GM03348 (cell line): ENCODE results near the gene RNASE2.
A peak's percentile ranks its signal among the peaks of the same experiment; 100 is the strongest.
"Not testable (repeated sequence)": the region's sequence is repeated elsewhere in the genome, so short reads cannot be mapped to it uniquely, and the experiment has no call there.

ENCODE experiments used
- DNase-seq: peaks from one replicate; pipeline ENCODE4 v3.0.0; 2012; ENCODE audit warnings: low spot score

Gene RNASE2

DNA sequence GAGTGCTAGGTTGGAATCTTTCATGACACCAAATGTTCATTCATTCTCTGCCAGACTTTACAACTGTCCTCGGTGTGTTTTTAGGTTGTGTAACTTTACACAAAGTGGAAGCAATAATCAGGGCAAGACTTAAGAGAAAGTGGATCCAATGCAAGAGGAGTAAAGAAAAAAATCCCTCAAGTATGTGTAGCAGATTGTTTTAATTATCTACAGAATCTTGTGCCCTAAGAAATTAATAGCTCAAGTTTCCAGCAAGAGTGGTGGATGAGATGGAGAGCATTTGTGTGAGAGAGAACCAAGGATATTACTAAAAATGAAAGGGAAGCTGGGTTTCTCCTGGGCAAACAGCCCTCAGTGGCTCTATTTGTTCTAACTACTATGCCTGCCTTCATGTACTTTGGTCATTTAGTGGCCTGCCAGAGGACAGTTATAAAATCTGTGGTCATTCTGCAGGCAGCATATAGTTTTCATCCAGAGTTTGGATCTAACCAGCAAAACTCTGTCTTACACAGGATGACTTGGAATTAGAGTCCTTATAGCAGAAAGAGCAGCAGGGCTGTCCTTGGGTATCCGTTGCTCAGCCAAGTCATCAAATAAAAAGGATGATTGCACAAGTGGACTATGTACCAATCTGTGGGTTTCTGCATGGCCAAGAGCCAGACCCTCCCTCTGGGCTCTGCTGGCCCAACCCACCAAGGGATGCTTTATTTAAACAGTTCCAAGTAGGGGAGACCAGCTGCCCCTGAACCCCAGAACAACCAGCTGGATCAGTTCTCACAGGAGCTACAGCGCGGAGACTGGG is at the start of gene RNASE2:
RNASE2 (plus strand) TSS at position 752 of the 802 bp plus-strand sequence. CDS start 285 bp downstream, outside the sequence.
- DNase-seq: not testable (repeated sequence)

DNA sequence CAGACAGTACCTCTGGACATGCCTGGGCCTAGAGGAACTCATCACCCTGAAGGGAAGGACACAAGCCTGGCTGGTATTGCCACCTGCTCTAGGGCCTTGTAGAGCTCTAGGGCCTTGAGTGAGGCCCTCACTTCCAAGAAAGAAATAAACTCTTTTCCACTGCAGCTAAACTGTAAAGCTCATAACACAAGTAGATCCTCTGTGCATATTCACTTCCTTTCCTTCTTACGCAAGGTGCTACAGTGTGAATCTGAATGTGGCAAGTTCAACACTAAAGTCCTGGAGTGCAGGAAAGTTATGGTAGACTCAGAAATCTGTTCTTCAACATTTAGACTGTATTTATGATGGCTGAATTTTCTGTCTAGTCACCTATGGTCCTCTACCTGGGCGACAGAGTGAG is 49.6 kb upstream of the RNASE2 start:
- DNase-seq: no peak

DNA sequence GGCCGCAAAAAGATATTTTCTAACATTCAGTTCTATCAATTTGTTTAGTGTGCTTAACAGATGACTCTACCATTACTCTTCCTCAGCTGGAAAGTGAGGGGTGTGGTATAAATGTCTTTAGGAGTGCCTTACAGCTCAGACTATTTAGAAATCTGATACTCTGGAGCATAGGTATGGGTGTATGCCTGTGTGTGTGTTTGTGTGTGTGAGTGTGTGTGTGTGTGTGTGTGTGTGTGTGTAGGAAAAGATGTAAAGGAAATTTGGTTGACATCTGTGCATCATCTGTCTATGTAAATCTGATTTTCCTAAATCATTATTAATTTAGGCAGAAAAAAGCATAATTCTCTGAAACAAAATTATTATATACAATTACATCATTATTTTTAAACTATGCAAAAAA is 48.1 kb upstream of the RNASE2 start:
- no peak for DNase-seq

DNA sequence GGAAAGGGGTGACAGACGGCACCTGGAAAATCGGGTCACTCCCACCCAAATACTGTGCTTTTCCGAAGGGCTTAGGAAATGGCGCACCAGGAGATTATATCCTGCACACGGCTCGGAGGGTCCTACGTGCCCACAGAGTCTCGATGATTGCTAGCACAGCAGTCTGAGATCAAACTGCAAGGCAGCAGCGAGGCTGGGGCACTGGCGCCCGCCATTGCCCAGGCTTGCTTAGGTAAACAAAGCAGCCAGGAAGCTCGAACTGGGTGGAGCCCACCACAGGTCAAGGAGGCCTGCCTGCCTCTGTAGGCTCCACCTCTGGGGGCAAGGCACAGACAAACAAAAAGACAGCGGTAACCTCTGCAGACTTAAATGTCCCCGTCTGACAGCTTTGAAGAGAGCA is 44.5 kb upstream of the RNASE2 start:
- not testable (repeated sequence) for DNase-seq

DNA sequence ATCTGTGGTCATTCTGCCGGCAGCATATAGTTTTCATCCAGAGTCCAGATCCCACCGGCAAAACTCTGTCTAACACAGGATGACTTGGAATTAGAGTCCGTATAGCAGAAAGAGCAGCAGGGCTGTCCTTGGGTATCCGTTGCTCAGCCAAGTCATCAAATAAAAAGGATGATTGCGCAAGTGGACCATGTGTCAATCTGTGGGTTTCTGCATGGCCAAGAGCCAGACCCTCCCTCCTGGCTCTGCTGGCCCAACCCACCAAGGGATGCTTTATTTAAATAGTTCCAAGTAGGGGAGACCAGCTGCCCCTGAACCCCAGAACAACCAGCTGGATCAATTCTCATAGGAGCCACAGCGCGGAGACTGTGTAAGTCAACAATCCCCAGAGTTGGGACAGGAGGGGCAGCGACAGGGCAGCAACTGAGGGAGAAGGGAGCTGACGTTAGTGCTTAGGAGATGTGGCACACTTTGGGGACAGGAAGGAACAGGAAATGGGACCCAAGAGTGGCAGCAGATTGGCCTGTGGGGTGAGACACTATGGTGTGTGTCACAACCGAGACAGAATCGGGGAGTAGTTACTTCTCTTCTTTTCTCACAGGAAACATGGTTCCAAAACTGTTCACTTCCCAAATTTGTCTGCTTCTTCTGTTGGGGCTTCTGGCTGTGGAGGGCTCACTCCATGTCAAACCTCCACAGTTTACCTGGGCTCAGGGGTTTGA is 36.1 kb upstream of the RNASE2 start:
- DNase-seq: not testable (repeated sequence)

DNA sequence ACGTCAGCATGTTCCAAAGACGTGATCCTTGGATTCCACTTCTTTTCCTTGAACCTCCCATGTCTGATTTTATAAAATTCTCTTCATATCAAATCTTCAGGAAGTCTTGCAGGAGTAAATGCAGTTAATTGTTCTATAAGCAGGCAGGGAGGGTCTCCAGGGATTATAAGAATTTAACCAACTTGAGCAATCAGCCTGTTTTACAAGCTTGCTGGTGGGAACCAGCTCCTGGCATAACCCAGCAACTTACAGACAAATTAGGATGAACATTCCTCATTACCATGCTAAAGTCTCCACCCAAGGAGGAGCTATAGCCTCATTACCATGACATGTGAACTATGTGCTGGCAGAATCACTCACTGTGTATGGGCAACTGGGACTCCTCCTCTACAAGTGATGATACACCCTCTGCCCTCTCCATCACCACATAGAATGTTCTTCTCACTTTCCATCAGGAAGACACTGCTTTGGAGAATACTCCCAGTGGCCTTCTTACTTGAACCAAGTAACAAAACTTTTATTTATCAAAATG is 31.5 kb upstream of the RNASE2 start:
- not testable (repeated sequence) for DNase-seq

DNA sequence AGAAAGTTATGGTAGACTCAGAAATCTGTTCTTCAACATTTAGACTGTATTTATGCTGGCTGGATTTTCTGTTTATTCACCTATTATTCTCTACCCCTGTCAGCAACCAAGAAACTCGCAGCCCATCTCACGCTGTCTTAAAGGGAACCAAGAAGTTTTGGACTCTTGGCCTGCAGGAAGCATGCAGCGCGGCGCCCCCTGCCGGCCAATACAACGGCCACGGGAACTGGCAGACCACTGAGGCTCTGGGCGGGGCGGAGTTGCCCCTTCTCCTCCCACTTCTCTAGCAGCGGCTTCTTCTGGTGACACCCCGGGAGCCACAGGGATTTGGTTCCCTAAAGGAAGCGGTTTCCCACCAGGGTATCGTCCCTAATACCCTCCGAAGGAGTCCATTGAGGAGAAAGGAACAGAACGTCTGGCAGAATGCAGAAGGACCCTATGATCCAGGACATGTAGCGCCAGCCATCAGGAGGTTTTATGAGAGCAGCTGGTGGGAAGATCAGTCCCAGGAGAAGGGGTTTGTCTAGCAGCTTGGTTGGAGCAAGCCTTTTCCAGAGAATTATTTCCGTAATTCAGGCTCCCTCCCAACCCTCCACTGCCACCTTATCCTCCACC is 21.0 kb upstream of the RNASE2 start:
- DNase-seq: peak; percentile 30

DNA sequence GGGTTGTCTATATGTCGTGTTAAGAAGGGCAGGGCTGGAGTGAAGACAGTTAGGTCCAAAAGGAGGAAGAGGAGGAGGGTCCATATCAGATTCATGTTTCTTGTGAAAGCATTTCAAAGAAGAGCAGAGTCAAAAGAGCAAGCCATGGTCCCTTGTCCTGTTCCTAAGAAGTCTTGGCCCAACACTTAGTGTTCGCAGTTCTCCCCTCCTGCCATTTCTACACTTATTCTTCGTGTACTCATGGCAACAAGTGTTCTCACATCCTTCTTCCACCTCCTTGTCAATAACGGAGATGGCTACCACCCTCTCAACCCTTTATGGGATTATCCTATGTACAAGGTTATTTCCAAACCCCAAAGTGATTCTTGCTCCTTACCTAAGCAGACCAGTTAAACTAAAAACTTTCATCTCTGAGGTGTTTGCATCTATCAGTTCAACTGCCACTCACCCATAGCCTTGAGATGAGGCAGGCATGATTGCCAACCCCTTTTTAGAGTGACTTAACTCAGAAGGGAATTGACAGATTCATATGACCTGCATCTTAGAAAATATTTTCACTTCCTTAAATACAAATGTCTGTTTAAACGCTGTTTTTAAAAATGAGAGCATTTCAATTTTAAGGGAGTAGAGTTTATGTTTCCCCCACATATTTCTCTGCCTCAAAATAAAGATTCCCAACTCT is 19.8 kb upstream of the RNASE2 start:
- no peak for DNase-seq

DNA sequence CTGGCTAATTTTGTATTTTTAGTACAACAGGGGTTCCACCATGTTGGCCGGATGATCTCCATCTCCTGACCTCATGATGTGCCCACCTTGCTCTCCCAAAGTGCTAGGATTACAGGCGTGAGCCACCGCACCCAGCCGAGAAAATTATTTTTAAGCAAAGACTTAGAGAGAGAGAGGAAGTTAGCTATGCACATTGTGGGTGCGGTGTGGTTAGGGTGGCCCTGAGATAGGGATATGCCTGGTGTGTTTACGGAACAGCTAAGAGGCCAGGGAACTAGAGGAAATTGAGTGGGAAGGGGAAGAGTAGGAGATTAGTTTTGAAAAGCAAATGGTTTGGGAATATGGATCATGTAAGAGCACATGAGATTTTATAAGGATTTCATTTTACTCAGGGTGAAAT is 10.1 kb upstream of the RNASE2 start:
- not testable (repeated sequence) for DNase-seq

DNA sequence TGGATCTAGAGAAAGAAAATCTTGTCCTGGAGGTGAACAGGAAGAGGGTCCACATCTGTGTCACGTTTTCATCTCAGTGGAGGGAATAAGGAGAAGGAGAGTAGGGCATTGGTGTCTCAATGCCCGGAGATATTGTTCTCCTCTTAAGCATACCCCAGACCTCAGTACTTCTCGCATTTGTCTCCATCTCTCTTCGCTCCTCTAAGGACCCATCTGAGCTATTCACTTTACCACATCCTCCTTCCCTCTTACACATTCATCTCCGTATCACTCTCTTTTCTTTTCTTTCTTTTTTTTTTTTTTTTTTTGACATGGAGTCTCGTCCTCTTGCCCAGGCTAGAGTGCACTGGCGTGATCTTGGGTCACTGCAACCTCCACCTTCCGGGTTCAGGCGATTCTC is 8.6 kb upstream of the RNASE2 start:
- not testable (repeated sequence) for DNase-seq

DNA sequence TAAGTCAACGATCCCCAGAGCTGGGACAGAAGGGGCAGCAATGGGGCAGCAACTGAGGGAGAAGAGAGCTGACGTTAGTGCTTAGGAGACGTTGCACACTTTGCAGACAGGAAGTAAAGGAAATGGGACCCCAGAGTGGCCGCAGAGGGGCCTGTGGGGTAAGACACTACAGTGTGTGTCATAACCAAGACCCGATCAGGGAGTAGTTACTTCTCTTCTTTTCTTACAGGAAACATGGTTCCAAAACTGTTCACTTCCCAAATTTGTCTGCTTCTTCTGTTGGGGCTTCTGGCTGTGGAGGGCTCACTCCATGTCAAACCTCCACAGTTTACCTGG is 219 bp downstream of the RNASE2 start:
- not testable (repeated sequence) for DNase-seq

DNA sequence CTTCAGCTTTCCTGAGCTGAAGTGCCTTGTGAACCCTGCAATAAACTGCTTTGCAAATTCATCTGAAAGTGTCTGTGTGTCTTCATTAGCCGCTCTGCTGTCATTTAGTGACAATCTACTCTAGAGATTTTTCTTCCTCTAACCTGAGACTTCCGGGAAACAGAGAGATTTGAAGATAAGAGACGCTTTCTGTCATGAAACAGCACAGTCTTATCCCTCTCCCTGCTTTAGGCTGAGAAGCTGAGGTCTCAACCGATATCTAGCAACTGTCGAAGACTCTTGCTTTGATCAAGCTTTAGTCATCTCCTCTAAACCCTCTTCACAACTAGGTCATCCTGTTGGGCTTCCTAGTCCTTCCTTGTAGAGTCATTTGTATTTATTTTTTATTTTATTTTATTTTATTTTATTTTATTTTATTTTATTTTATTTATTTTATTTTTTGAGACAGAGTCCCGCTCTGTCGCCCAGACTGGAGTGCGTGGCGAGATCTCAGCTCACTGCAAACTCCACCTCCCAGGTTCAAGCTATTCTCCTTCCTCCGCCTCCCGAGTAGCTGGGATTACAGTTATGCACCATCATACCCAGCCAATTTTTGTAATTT is 1.2 kb downstream of the RNASE2 start:
- no peak for DNase-seq

DNA sequence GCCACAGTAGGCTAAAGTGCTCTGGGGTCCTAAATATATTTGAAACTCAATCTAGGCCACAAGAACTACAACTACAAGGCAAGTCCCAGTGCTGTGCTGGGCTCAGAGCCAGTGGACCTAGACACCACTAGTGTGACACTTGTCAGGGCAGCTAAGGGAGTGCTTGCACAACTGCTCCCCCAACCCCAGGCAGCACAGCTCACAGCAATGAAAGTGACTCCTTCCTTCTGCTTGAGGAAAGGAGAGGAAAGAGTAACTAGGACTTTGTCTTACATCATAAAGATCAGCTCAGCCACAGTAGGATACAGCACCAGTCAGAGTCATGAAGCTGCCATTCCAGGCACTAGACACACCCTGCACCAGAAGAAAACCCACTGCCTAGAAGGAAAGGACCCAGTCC is 3.7 kb downstream of the RNASE2 start:
- DNase-seq: not testable (repeated sequence)

DNA sequence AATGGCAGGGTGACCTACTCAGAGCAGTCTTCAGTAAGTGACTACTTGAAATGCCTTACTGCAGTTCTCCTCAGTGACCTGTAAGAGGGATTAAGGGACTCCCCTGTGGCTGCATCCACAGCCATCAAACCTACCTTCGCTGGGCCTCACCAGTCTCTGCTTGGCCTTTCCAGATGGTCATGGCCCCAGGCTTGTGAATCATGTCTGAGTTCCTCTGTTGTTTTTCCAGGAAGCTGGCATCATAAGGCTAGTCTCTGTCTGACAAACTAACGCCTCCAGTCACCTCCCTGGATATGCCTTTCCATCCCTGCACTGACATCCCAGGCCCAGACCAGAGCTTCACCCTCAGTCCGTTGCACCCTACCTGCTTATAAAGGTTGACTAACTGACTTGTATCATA is 14.0 kb downstream of the RNASE2 start:
- no peak for DNase-seq

DNA sequence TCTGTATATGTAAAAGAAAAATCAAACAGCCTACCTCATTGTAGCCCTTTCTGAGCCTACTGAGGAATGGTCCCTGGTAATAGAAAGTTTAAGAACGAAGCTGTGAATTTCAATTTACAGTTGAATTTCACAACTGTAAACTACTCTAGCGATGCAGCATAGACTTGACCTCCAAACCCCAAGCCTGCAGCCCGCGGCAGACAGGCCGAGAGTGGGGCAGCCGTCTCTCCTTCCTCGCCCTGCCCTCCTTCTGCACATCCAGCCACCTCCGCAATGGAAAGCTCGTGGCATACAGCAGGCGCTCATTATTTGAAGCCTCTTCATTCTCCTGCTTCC is 15.3 kb downstream of the RNASE2 start:
- no peak for DNase-seq

DNA sequence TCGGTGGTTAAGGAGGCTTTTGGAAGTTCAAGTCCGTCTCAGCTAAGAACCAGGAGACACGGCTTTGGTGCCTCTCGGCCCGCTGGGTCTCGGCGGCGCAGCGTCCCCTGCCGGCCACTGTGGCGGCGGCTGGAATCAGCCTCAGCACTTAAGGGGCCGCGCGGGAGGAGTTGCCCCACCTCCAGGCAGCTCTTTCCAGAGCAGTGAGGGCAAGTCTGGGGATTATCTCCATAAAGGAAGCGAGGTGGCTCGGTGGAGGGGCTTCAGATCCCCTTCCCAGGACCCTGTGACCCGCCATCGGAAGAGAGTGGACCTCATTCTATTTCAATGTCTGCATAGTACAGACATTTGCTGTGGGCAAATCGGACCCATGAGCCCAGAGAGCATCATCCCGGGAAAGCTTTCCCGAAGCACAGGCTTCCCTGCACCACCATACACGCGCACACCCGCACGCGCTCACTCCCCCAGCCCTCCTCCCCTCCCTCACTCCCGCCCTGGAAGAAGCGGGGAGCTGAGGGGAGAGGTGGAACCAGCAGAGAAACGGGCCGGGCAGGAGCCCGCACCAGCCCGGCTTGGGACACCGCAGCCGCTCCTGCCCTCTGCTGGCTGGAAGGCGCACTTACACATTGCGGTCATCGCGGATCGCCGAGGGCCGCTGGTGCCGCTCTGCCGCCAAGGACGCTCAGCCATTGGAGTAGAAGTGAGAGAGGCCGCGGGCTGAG is 15.9 kb downstream of the RNASE2 start:
- DNase-seq: peak; percentile 94

DNA sequence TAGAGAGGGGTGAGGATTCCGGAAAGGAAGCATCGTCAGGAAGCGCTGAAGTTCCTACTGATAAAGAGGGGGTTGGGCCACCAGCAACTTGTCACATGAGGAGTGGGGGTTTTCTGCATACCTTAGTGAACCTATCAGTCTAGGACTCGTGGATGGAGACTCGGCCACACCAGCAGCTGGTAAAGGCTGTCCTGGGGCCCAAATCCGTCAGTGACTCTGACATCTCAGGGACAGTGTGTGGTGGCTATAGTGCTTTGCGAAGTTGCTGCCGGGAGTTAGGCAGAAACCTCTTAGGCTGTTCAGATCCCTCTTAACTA is 16.4 kb downstream of the RNASE2 start:
- DNase-seq: no peak

DNA sequence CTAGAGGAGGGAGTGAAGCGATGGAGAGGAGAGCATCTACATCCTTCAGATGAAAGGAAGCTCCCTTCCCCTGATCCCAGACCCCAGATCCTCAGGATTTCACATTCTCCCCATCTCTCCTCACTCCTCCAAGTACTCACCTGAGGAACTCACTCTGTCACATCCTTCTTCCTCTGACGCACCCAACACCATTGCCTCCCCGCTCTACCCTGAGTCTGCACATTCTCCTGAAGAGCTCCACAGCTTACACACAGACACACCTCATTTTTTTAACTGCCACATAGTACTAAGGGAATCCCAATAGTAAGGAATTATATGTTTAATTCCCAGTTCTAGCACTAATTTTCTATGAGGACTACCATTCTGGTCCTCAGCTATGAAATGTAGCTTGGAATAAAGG is 18.2 kb downstream of the RNASE2 start:
- no peak for DNase-seq

DNA sequence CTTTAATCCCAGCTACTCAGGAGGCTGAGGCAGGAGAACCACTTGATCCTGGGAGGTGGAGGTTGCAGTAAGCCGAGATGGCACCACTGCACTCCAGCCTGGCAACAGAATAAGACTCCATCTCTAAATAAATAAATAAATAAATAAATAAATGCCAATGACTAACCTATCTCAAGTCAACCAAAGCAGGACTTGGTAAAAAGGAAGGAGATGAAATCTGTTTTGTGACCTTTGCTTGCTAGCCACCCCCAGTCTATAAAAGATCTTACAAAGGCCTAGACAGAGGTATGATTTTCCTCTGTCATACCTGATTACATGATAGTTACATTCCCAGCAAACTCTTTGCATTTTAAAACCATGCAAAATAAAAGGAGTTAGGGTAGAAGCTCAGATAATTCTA is 21.0 kb downstream of the RNASE2 start:
- no peak for DNase-seq

DNA sequence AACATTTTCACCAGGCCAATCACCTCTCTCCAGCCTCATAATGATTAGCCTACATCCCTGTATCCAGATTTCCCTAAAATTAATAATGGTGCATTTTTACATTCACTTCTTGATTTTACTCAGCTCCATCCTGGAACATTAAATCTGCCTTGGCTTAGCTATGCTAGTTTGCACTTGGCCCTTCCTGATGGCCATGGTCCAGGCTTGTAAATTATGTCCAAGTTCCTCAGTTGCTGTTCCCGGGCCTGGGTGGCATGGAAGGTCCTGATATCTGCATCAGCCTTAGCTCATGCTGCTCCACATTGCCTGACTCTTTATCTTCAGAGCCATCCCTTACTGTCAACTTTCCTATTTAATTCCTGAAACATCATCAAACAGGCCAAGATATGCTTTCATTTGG is 23.4 kb downstream of the RNASE2 start:
- no peak for DNase-seq

DNA sequence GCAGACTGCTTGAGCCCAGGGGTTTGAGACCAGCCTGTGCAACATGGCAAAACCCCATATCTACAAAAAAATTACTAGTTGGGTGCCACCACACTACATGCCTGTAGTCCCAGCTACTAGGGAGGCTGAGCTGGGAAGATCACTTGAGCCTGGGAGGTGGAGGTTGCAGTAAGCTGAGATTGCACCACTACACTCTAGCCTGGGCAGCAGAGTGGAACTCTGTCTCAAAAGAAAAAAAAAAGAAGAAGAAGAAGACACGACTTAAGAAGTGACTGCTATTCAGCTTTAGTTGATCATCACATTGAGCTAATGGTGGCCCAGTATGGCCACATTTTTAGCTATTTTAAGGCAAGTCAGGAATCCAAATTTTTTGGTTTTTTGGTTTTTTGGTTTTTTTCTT is 25.6 kb downstream of the RNASE2 start:
- DNase-seq: no peak
